Mesendoderm (in vitro differentiated cells): ENCODE results near the gene GLG1.

ENCODE experiments used
- DNase-seq: peaks from one replicate; pipeline ENCODE4 v3.0.0; 2013
- H2AK5ac ChIP-seq: 2 replicates; pipeline ENCODE4 v1.6.1; 2013; ENCODE audit warnings: low read length, inconsistent platforms
- H2BK120ac ChIP-seq: 2 replicates; pipeline ENCODE4 v1.6.1; 2013; ENCODE audit warnings: low read depth, mild to moderate bottlenecking, low read length, moderate library complexity, mixed read lengths
- H2BK15ac ChIP-seq: replicated peaks from 2 replicates; pipeline ENCODE4 v1.6.1; 2013; ENCODE audit warnings: low read depth, mild to moderate bottlenecking, moderate library complexity
- H2BK5ac ChIP-seq: 2 replicates; pipeline ENCODE4 v1.6.1; 2013; ENCODE audit warnings: low read length, inconsistent platforms
- H3K18ac ChIP-seq: 2 replicates; pipeline ENCODE4 v1.6.1; 2013; ENCODE audit warnings: mild to moderate bottlenecking, low read length, mixed read lengths
- H3K23ac ChIP-seq: one replicate; pipeline ENCODE4 v1.6.1; 2013; ENCODE audit warnings: low read length
- H3K27ac ChIP-seq: 2 replicates; pipeline ENCODE4 v1.5.1; 2013; ENCODE audit warnings: low read depth, mild to moderate bottlenecking, inconsistent platforms, low read length, moderate library complexity
- H3K27me3 ChIP-seq: 2 replicates; pipeline ENCODE4 v1.6.1; 2013; ENCODE audit warnings: low read length, control low read depth, mild to moderate bottlenecking, inconsistent platforms; ENCODE audit not compliant: insufficient read depth, poor library complexity
- H3K36me3 ChIP-seq: 2 replicates; pipeline ENCODE4 v1.6.1; 2013; ENCODE audit warnings: low read length, inconsistent platforms; ENCODE audit not compliant: control insufficient read depth, insufficient read depth
- H3K4ac ChIP-seq: one replicate; pipeline ENCODE4 v1.6.1; 2013; ENCODE audit warnings: low read depth, mild to moderate bottlenecking, low read length, moderate library complexity
- H3K4me1 ChIP-seq: 2 replicates; pipeline ENCODE4 v1.6.1; 2013; ENCODE audit warnings: low read depth, low read length, inconsistent platforms; ENCODE audit not compliant: control insufficient read depth
- H3K4me2 ChIP-seq: 2 replicates; pipeline ENCODE4 v1.6.1; 2013; ENCODE audit warnings: low read length
- H3K4me3 ChIP-seq: 2 replicates; pipeline ENCODE4 v1.5.1; 2013; ENCODE audit warnings: mild to moderate bottlenecking, low read length
- H3K56ac ChIP-seq: one replicate; pipeline ENCODE4 v1.6.1; 2013; ENCODE audit warnings: low read length
- H3K79me1 ChIP-seq: 2 replicates; pipeline ENCODE4 v1.6.1; 2013; ENCODE audit warnings: low read length, inconsistent platforms
- H3K79me2 ChIP-seq: 2 replicates; pipeline ENCODE4 v1.6.1; 2013; ENCODE audit warnings: mild to moderate bottlenecking, low read length; ENCODE audit not compliant: control insufficient read depth, insufficient read depth
- H3K9ac ChIP-seq: 2 replicates; pipeline ENCODE4 v1.6.1; 2013; ENCODE audit warnings: low read length, inconsistent platforms
- H4K5ac ChIP-seq: one replicate; pipeline ENCODE4 v1.6.1; 2013; ENCODE audit warnings: low read length
- H4K8ac ChIP-seq: one replicate; pipeline ENCODE4 v1.6.1; 2013; ENCODE audit warnings: low read depth, mild to moderate bottlenecking, control low read depth, low read length, moderate library complexity
- WGBS: extraction: QIAGEN DNeasy Blood & Tissue Kit; methylation state at CpG from one replicate; pipeline ENCODE4 v1.1.7; 2013; ENCODE audit warnings: low lambda C conversion rate, missing lambda C conversion rate; ENCODE audit not compliant: insufficient coverage; ENCODE audit errors: extremely low coverage; 5-methylcytosine and 5-hydroxymethylcytosine counted together

Gene GLG1

GRCh38 chr16:74607962-74608356 is 1.0 kb upstream of the GLG1 start:
- peak overlapping the region; percentile 4 for H3K9ac ChIP-seq
- H4K5ac ChIP-seq: no peak overlapping the region
- no peak overlapping the region for H3K4me3 ChIP-seq
- no peak overlapping the region for H3K18ac ChIP-seq
- H3K4ac ChIP-seq: no peak overlapping the region
- peak overlapping the region; percentile 54 for H2AK5ac ChIP-seq
- no peak overlapping the region for H2BK120ac ChIP-seq
- no peak overlapping the region for H4K8ac ChIP-seq
- no peaks in the 10 kb centered on the region for H3K27me3 ChIP-seq
- no peaks in the 10 kb centered on the region for H3K36me3 ChIP-seq
- H2BK15ac ChIP-seq: no peak overlapping the region
- WGBS: no CpG with 5 or more reads among the region's 6 CpGs
- no peak overlapping the region for H3K4me2 ChIP-seq
- H3K23ac ChIP-seq: no peak overlapping the region
- no peak overlapping the region for H2BK5ac ChIP-seq
- peaks cover 5% of the 10 kb centered on the region for H3K4me1 ChIP-seq
- peak; percentile 75 for DNase-seq
- no peaks in the 10 kb centered on the region for H3K79me1 ChIP-seq
- peak overlapping the region; percentile 83 for H3K56ac ChIP-seq
- peaks cover 31% of the 10 kb centered on the region for H3K79me2 ChIP-seq
- no peak overlapping the region for H3K27ac ChIP-seq

- H3K4me3 ChIP-seq: no peak overlapping the region
- H3K23ac ChIP-seq: no peak overlapping the region
- peak overlapping the region; percentile 65 for H3K9ac ChIP-seq
- no peak overlapping the region for H3K4ac ChIP-seq
- peaks cover 36% of the 10 kb centered on the region for H3K79me2 ChIP-seq
- no CpG with 5 or more reads among the region's 14 CpGs for WGBS
- peak overlapping the region; percentile 83 for H3K56ac ChIP-seq
- H3K4me2 ChIP-seq: peak overlapping the region; percentile 79
- H2AK5ac ChIP-seq: no peak overlapping the region
- no peaks in the 10 kb centered on the region for H3K27me3 ChIP-seq
- no peak overlapping the region for H3K27ac ChIP-seq
- H4K8ac ChIP-seq: no peak overlapping the region
- no peaks in the 10 kb centered on the region for H3K79me1 ChIP-seq
- H2BK5ac ChIP-seq: no peak overlapping the region
- H2BK120ac ChIP-seq: no peak overlapping the region
- H3K4me1 ChIP-seq: peaks cover 5% of the 10 kb centered on the region
- H3K36me3 ChIP-seq: no peaks in the 10 kb centered on the region
- no peak overlapping the region for H4K5ac ChIP-seq
- peak overlapping the region; percentile 69 for H3K18ac ChIP-seq
- H2BK15ac ChIP-seq: no peak overlapping the region
- DNase-seq: no peak
Measured at GRCh38 chr16:74607310-74607961, 522 bp upstream of the GLG1 start.

- H2BK120ac ChIP-seq: no peak overlapping the region
- H3K4me1 ChIP-seq: peaks cover 9% of the 10 kb centered on the region
- no peak overlapping the region for H4K5ac ChIP-seq
- peak overlapping the region; percentile 60 for H3K23ac ChIP-seq
- H3K79me1 ChIP-seq: peaks cover 2% of the 10 kb centered on the region
- H3K9ac ChIP-seq: peak overlapping the region; percentile 92
- H3K4ac ChIP-seq: no peak overlapping the region
- H3K36me3 ChIP-seq: no peaks in the 10 kb centered on the region
- H4K8ac ChIP-seq: no peak overlapping the region
- peak overlapping the region; percentile 65 for H2BK5ac ChIP-seq
- peaks cover 43% of the 10 kb centered on the region for H3K79me2 ChIP-seq
- no peak overlapping the region for H2BK15ac ChIP-seq
- WGBS: no CpG with 5 or more reads among the region's 17 CpGs
- H2AK5ac ChIP-seq: no peak overlapping the region
- peak overlapping the region; percentile 5 for H3K18ac ChIP-seq
- peak overlapping the region; percentile 15 for H3K4me2 ChIP-seq
- H3K27ac ChIP-seq: peak overlapping the region; percentile 99
- no peak for DNase-seq
- H3K4me3 ChIP-seq: peak overlapping the region; percentile 84
- H3K27me3 ChIP-seq: no peaks in the 10 kb centered on the region
- H3K56ac ChIP-seq: peak overlapping the region; percentile 96
Measured at GRCh38 chr16:74605746-74606520, 981 bp downstream of the GLG1 start.

GRCh38 chr16:74605332-74605731 is 1.6 kb downstream of the GLG1 start:
- H2BK15ac ChIP-seq: no peak overlapping the region
- peaks cover 2% of the 10 kb centered on the region for H3K79me1 ChIP-seq
- H3K56ac ChIP-seq: no peak overlapping the region
- no peak overlapping the region for H2BK5ac ChIP-seq
- no peak overlapping the region for H2AK5ac ChIP-seq
- WGBS: no CpG with 5 or more reads among the region's 6 CpGs
- peak overlapping the region; percentile 23 for H3K4me2 ChIP-seq
- H2BK120ac ChIP-seq: no peak overlapping the region
- no peak overlapping the region for H3K4me3 ChIP-seq
- H3K23ac ChIP-seq: no peak overlapping the region
- no peak overlapping the region for H4K8ac ChIP-seq
- no peaks in the 10 kb centered on the region for H3K27me3 ChIP-seq
- H3K4ac ChIP-seq: no peak overlapping the region
- peaks cover 9% of the 10 kb centered on the region for H3K4me1 ChIP-seq
- peak overlapping the region; percentile 12 for H3K9ac ChIP-seq
- no peaks in the 10 kb centered on the region for H3K36me3 ChIP-seq
- H3K18ac ChIP-seq: no peak overlapping the region
- peaks cover 47% of the 10 kb centered on the region for H3K79me2 ChIP-seq
- H3K27ac ChIP-seq: no peak overlapping the region
- DNase-seq: no peak
- H4K5ac ChIP-seq: no peak overlapping the region

GRCh38 chr16:74603848-74604247 is 3.1 kb downstream of the GLG1 start:
- no peak overlapping the region for H3K4me2 ChIP-seq
- no peak overlapping the region for H3K4ac ChIP-seq
- peaks cover 9% of the 10 kb centered on the region for H3K4me1 ChIP-seq
- no peak overlapping the region for H3K18ac ChIP-seq
- H3K4me3 ChIP-seq: no peak overlapping the region
- no peak overlapping the region for H3K56ac ChIP-seq
- H3K79me1 ChIP-seq: peaks cover 3% of the 10 kb centered on the region
- no peak overlapping the region for H3K27ac ChIP-seq
- no peak overlapping the region for H4K8ac ChIP-seq
- no peak overlapping the region for H3K9ac ChIP-seq
- no peak overlapping the region for H2AK5ac ChIP-seq
- no peaks in the 10 kb centered on the region for H3K36me3 ChIP-seq
- no peak overlapping the region for H2BK5ac ChIP-seq
- no peak for DNase-seq
- no peaks in the 10 kb centered on the region for H3K27me3 ChIP-seq
- H2BK120ac ChIP-seq: no peak overlapping the region
- no peak overlapping the region for H3K23ac ChIP-seq
- no peak overlapping the region for H2BK15ac ChIP-seq
- no CpG with 5 or more reads among the region's 4 CpGs for WGBS
- peaks cover 55% of the 10 kb centered on the region for H3K79me2 ChIP-seq
- no peak overlapping the region for H4K5ac ChIP-seq
